ENCODE data around the gene UBAC2. TPM values are rescaled to one million over a fixed set of nuclear protein-coding genes. Genes with fewer than 3 reads are reported as not detected.
A peak's percentile ranks its signal among the peaks of the same experiment; 100 is the strongest.

Gene UBAC2
- total and polyA plus RNA-seq, 10 donors: 49.3 to 82.1 (median 66.2) TPM

DNA sequence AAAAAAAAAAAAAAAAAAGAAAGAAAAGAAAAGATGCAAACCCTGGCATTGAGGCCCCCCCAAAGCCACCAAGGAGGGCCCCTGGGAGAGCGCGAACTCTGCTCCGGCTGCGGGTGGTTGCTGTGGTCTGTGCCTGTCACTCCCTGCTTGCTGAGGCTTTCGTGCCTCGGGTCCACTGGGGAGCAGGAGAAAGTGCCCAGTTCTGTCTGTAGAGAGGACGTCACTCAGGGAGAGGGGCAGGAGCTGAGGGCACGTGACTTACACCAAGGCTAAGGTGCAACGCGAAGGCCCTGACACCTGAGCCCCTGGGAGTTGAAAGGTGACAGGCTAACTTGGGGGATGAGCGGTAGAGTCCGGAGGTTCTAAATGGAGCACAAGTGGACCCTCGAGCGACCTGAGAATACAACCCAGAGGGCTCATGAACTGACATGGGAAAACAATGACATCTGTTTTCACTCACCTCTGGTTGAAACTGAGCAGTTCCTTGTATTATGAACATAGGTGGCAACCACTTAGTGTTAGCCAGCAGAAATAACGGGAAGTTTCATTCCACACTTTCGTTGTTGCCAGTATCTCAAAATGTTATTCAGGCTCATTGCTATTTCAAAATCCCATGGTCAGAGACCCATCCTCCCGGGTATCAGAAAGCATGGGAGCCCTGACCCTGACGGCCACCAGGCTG lies 231.4 kb downstream of the UBAC2 start:
- intact Hi-C loops (cut with DNase I; ENCODE audit: low total_unique reads): no loop called here
- H3K36me3 ChIP-seq: no peaks in the 10 kb centered on the region
- no peaks in the 10 kb centered on the region for H3K27me3 ChIP-seq (replicated peaks in 1 of 7)
- TF ChIP-seq, protein P1, sequence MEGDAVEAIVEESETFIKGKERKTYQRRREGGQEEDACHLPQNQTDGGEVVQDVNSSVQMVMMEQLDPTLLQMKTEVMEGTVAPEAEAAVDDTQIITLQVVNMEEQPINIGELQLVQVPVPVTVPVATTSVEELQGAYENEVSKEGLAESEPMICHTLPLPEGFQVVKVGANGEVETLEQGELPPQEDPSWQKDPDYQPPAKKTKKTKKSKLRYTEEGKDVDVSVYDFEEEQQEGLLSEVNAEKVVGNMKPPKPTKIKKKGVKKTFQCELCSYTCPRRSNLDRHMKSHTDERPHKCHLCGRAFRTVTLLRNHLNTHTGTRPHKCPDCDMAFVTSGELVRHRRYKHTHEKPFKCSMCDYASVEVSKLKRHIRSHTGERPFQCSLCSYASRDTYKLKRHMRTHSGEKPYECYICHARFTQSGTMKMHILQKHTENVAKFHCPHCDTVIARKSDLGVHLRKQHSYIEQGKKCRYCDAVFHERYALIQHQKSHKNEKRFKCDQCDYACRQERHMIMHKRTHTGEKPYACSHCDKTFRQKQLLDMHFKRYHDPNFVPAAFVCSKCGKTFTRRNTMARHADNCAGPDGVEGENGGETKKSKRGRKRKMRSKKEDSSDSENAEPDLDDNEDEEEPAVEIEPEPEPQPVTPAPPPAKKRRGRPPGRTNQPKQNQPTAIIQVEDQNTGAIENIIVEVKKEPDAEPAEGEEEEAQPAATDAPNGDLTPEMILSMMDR (IDR thresholded peaks at IDR 0.05 in 8 of 11, conservative IDR thresholded peaks at IDR 0.05 in 3 of 11): no peak
- peak in 2 of 3 donors; percentile 25 to 36 for TF ChIP-seq POLR2AphosphoS5 (IDR thresholded peaks at IDR 0.05)
- 37 to 58% (median 47%) methylated on average over 18 of the region's 18 CpGs for WGBS, 5 donors
- H3K27ac ChIP-seq: peak overlapping the region; percentile 52 to 89 (median 84)
- H3K9me3 ChIP-seq: no peaks in the 10 kb centered on the region
- DNase-seq: no peak
- H3K4me1 ChIP-seq: peaks cover 32 to 66% (median 47%) of the 10 kb centered on the region in 6 donors
- peak overlapping the region in 6 of 8 donors; percentile 0 to 55 (median 16) for H3K4me3 ChIP-seq

DNA sequence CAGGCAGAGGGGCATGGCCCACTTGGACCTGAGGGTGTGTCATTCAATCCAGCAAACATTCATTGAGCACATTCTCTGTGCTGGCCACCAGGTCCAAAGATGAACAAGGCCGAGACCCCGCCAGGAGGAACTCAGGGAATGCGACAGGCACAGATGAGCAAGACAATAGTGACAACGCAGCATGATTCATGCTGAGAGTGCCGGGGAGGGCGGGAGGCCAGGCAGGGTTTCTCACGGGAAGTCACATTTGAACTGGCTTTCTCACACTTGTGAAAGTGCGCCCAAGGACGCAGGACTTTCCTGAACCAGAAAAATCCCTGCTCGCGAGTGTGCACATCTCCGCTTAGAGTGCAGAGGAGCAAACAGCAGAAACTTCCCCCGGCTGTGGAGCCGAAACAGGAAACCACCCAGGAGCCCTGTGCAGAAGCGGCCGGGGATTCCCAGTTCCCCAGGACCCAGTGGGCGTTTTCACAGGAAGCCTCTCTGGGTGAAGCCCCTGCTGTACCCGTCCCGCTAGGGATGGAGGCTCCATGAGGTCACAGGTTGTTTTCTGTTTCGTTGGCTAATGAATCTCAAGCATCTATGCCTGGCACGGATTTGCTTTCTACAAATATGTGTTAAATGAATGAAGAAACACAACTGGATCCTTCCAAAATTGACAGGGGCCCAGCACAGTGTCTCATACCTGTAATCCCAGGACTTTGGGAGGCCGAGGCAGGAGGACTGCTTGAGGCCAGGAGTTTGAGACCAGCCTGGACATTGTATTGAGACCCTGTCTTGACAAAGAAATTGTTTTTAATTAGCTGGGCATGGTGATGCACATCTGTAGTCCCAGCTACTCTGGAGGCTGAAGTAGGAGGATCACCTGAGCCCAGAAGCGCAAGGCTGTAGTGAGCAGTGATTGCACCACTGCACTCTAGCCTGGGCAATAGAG lies 232.2 kb downstream of the UBAC2 start:
- peak; percentile 92 for DNase-seq
- intact Hi-C loops (cut with DNase I; ENCODE audit: low total_unique reads): no loop called here
- 4 to 11% (median 7%) methylated on average over 18 to 23 of the region's 23 CpGs for WGBS, 5 donors

DNA sequence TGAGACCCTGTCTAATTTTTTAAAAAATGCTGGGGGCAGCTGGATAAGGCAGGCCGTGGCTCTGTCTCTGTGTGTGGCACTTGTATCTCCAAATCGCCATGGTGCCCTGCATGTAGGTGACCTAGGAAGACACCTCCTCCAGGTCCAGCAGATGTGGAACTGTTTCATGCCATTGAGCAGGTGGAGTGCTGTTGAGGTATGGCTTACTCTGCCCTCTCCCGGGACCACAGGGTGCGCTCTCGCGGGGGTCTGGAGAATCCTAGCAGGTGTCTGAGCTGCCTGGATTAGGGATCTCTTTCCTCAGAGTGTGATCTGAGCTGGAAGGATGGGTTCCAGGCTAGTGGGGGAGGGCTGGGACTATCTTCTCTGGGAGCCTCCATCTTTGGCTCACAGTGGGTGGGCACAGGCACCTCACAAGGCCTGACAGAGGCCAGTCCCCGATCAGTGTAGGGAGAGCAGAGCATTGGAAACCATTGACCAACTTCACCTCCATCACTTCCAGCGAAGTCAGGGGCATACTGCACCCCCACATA lies 233.0 kb downstream of the UBAC2 start:
- Histone ChIP-seq H3K27me3 (replicated peaks in 1 of 7) (no peaks in the 10 kb centered on the region), H3K4me3 (peak overlapping the region in 1 of 8 donors; percentile 55), H3K4me1 (peaks cover 34 to 77% (median 54%) of the 10 kb centered on the region in 6 donors), H3K27ac (peak overlapping the region; percentile 52 to 89 (median 84)), H3K9me3 (no peaks in the 10 kb centered on the region), H3K36me3 (no peaks in the 10 kb centered on the region)
- WGBS, 5 donors: 89 to 95% (median 94%) methylated on average over 8 of the region's 8 CpGs
- TF ChIP-seq, protein P1 (IDR thresholded peaks at IDR 0.05 in 8 of 11, conservative IDR thresholded peaks at IDR 0.05 in 3 of 11): no peak
- TF ChIP-seq POLR2AphosphoS5 (IDR thresholded peaks at IDR 0.05) (no peak), POLR2A (IDR thresholded peaks at IDR 0.05) (no peak)
- intact Hi-C loops (cut with DNase I; ENCODE audit: low total_unique reads): no loop called here
- no peak for DNase-seq

More for the DNA sequence above, 232.2 kb downstream of the UBAC2 start:
- H3K4me1 ChIP-seq: peaks cover 34 to 70% (median 54%) of the 10 kb centered on the region in 6 donors
- peak overlapping the region; percentile 52 to 89 (median 84) for H3K27ac ChIP-seq
- H3K9me3 ChIP-seq: no peaks in the 10 kb centered on the region
- TF ChIP-seq, protein P1 (IDR thresholded peaks at IDR 0.05 in 8 of 11, conservative IDR thresholded peaks at IDR 0.05 in 3 of 11): peak in 1 of 11 experiments; percentile 10
- TF ChIP-seq POLR2AphosphoS5 (IDR thresholded peaks at IDR 0.05): peak in 2 of 3 donors; percentile 71 to 82
- TF ChIP-seq POLR2A (IDR thresholded peaks at IDR 0.05): no peak
- H3K36me3 ChIP-seq: no peaks in the 10 kb centered on the region
- no peaks in the 10 kb centered on the region for H3K27me3 ChIP-seq (replicated peaks in 1 of 7)
- peak overlapping the region in 6 of 8 donors; percentile 0 to 55 (median 16) for H3K4me3 ChIP-seq

Measured in spleen (tissue), 11 donors.